ENCODE measurements around the gene PYGM. TPM values are rescaled to one million over a fixed set of nuclear protein-coding genes. Genes with fewer than 3 reads are reported as not detected.

Gene PYGM
- total RNA-seq, 8 experiments from 2014 or later: 0.31 to 12.8 (median 2.2) TPM

DNA sequence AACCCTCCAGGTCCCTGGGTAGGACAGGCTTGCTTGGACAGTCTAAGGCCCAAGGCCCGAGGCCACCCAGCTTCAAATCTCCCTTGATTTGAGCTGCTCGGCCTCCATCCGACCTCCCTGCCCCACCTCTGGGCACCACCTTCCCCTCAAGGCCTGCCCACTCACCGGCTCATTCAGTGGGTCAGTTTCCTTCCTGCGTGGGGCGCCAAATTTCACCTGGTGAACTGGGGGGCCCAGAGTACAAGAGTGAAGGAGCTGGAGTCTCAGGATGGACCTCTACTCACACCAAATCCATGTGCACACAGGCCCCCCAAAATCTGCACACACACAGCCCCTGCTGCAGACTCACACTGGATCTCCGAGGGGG is 39.5 kb upstream of the PYGM start:
- in situ Hi-C loops (cut with MboI; ENCODE audit: low pct_unique_long_range_greater_than_20kb in 2 of 9, low sequenced_read_pairs in 9 of 9, unreplicated experiment in 9 of 9): no loop called here
- Histone ChIP-seq H3K27ac (no peak overlapping the region), H3K4me3 (no peak overlapping the region), H3K4me1 (replicated peaks in 1 of 2) (peaks cover 11 to 20% of the 10 kb centered on the region in 2 donors)
- 60 to 100% (median 100%) methylated on average over 1 of the region's 7 CpGs; no CpG with 5 or more reads in 6 of the 10 experiments for WGBS, 10 experiments
- no peak for ATAC-seq (replicated peaks in 6 of 8)

DNA sequence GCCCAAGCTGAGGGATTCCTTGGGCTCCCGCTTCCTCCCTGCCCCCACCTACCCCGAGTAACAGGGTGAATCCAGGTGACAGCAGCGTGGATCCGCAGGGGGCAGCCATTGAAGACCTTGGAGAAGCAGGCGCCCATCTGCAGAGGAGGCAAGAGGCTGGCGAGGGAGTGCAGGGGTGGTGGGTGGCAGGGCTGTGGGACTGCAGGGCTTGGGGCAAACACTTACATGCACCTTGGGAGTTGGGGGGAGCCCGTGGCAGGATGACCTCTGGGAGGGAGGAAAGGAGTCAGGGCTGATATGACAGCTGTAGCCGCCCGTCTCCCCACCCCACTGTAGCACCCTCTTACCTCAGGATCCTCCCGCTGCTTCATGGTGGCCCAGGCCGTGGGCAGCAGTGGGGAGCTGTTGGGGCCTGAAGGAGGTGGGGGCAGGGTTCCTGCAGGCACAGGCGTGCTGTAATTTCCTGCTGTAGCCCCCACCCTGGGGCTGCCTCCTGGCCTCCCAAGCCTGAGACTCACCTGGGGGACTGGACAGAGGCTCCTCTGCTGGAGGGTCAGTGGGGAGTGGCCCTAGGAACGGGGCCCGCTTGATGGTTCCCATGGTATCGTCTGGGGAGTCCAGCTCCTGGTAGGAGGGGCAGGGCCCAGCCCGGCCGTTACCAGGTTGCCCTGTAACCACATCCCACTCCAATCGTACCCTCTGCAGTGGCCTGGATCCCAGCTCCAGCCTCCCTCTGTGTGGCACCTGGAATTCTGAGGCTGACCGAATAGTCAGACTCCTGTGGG is 37.2 kb upstream of the PYGM start:
- Histone ChIP-seq H3K4me1 (replicated peaks in 1 of 2) (peaks cover under 1 to 7% of the 10 kb centered on the region in 2 donors), H3K4me3 (no peak overlapping the region), H3K27ac (no peak overlapping the region)
- in situ Hi-C loops (cut with MboI; ENCODE audit: low pct_unique_long_range_greater_than_20kb in 2 of 9, low sequenced_read_pairs in 9 of 9, unreplicated experiment in 9 of 9): no loop called here
- WGBS, 10 experiments: 89 to 100% (median 90%) methylated on average over 1 to 3 of the region's 19 CpGs; no CpG with 5 or more reads in 7 of the 10 experiments
- peak in 2 of 8 experiments; percentile 2 to 3 for ATAC-seq (replicated peaks in 6 of 8)

DNA sequence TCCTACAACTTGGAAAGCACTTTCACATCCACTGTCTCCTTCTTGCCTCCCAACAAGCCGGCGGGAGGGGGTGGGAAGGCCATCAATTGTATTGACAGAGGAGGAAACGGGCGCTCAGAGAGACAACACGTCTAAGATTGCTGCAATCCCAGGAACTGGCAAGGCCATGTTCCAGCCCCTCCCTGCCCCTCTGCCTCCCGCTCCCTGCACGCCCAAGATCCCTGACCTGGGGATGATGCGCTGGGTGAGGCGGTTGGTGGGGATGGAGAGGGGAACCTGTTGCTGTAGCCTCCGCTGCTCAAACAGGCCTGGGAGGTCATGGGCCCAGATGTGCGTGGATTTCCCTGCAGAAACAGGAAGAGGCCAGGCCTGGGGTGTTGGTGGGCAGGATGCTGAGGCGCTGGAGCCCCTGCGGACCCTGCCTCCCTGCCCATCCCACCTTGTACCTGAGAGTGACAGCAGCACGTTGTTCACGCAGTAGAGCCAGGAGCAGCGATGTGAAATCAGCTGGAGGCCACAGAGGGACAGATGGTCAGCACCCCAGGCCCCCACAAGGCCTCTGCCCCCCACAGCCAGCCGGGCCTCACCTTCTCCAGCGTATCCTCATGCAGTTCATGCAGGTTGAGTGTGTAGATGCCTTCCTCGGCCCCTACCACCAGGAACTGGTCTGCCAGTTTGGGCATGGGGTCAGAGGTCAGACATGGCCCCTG is 36.4 kb upstream of the PYGM start:
- in situ Hi-C loops (cut with MboI; ENCODE audit: low pct_unique_long_range_greater_than_20kb in 2 of 9, low sequenced_read_pairs in 9 of 9, unreplicated experiment in 9 of 9): no loop called here
- peaks cover 0 to 5% of the 10 kb centered on the region in 2 donors for H3K4me1 ChIP-seq (replicated peaks in 1 of 2)
- no peak overlapping the region for H3K4me3 ChIP-seq
- WGBS, 10 experiments: 69 to 90% (median 76%) methylated on average over 1 to 6 of the region's 19 CpGs; no CpG with 5 or more reads in 6 of the 10 experiments
- peak in 2 of 8 experiments; percentile 12 to 16 for ATAC-seq (replicated peaks in 6 of 8)
- H3K27ac ChIP-seq: no peak overlapping the region

DNA sequence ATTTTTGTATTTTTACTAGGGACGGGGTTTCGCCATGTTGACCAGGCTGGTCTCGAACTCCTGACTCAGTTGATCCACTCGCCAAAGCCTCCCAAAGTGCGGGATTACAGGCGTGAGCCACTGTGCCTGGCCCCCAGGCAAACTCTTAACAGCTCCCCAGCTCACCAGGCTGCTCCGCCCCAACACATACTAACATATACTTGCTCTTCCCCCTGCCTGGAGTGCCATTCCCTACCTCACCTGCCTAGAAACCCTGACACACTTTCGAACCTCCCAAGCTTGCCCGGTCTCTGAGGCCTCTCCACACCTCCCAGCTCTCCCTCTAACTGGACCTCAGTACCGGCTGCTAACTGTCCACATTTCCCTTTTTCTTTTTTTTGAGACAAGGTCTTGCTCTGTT is 34.8 kb upstream of the PYGM start:
- no peak overlapping the region for H3K27ac ChIP-seq
- in situ Hi-C loops (cut with MboI; ENCODE audit: low pct_unique_long_range_greater_than_20kb in 2 of 9, low sequenced_read_pairs in 9 of 9, unreplicated experiment in 9 of 9): no loop called here
- 90 to 96% (median 94%) methylated on average over 2 to 5 of the region's 10 CpGs; no CpG with 5 or more reads in 4 of the 10 experiments for WGBS, 10 experiments
- no peak overlapping the region for H3K4me3 ChIP-seq
- H3K4me1 ChIP-seq (replicated peaks in 1 of 2): no peaks in the 10 kb centered on the region
- ATAC-seq (replicated peaks in 6 of 8): no peak

DNA sequence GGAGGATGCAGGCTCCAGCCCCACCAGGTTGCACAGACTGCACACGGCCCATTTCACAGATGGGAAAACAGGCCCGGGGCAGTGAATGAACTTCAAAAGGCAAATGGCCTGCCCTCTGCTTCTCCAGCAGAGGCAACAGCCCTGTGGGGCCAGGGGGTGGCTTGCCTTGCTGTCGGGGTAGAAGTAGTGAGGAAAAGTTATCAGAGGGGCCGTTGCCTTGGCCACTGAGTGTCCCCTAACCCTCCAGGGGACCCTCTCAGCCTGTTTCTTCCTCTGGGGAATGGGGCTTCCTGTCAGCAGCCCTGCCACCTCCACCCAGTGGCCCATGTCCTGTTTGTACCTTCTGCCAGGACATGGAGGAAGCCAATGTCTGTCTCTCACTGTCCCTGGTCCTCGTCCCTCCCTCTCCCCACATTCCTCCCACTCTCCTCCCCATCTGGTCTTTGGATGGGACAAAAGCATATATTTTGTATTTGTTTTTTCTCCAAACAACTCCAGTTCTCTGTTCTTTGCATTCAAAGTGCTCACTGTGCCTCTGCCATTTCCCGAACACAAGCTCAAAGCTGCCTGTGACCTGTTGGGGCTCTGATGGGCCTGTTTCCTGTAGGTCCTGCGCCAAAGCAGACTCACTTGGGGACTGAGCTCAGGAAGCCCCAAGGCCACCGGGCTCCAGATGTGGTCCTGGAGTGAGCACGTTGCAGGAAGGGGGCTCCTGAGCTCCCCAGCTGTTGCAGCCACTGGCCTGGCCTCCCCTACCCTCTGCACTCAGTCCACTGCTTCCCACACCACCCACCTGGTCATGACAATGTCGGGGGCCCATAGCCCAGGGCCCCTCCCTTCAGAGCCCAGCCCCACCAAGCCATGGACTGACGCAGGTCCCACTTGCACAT is 33.7 kb upstream of the PYGM start:
- H3K4me3 ChIP-seq: no peak overlapping the region
- 0 to 100% (median 89%) methylated on average over 1 to 6 of the region's 11 CpGs; no CpG with 5 or more reads in 2 of the 10 experiments for WGBS, 10 experiments
- H3K27ac ChIP-seq: no peak overlapping the region
- ATAC-seq (replicated peaks in 6 of 8): peak in 1 of 8 experiments; percentile 38
- H3K4me1 ChIP-seq (replicated peaks in 1 of 2): no peaks in the 10 kb centered on the region
- in situ Hi-C loops (cut with MboI; ENCODE audit: low pct_unique_long_range_greater_than_20kb in 2 of 9, low sequenced_read_pairs in 9 of 9, unreplicated experiment in 9 of 9): no loop called here

DNA sequence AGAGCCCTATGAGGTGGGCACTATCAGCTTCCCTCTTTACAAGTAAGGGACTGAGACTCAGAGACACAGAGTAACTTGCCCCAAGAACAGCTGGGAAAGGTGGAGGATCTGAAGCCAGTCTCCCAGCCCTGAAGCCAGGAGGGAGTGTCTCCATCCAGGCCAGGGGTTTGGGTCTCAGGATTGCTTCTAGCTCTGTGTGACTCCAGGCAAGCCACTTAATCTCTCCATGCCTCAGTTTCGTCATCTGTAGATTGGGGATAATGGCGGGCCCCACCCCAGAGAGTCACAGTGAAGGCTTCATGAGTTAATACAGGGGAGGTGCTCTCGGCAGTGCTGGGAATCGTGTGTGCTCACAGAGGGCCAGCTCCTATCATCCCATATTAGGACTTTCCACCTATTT is 32.7 kb upstream of the PYGM start:
- in situ Hi-C loops (cut with MboI; ENCODE audit: low pct_unique_long_range_greater_than_20kb in 2 of 9, low sequenced_read_pairs in 9 of 9, unreplicated experiment in 9 of 9): no loop called here
- no peak overlapping the region for H3K4me3 ChIP-seq
- WGBS, 10 experiments: 60 to 100% (median 91%) methylated on average over 1 to 3 of the region's 4 CpGs; no CpG with 5 or more reads in 6 of the 10 experiments
- H3K4me1 ChIP-seq (replicated peaks in 1 of 2): no peaks in the 10 kb centered on the region
- H3K27ac ChIP-seq: no peak overlapping the region
- no peak for ATAC-seq (replicated peaks in 6 of 8)

DNA sequence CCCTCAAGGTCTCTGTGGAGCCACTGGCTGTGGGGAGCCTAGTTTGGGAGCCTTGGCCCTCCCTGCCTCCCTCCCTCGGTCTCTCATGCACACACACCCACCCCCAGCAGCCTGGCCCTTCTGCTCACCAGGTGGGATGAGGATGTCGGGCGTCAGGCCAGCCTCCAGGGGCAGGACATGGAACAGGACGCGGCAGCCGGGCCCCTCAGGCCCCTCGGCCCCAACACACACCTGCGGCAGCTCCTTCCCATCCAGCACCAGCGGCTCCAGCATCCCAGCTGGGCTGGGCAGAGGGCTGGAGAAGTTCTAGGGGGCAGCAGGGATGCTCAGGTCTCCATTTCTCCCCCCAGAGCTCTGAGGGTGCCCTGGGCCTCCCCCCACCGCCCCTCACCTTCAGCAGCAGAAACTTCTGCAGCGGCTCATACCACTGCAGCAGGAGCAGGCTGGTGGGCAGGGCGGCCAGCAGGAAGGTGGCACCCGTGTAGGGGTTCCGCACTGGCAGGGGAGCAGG is 32.1 kb upstream of the PYGM start:
- in situ Hi-C loops (cut with MboI; ENCODE audit: low pct_unique_long_range_greater_than_20kb in 2 of 9, low sequenced_read_pairs in 9 of 9, unreplicated experiment in 9 of 9): no loop called here
- Histone ChIP-seq H3K4me1 (replicated peaks in 1 of 2) (no peaks in the 10 kb centered on the region), H3K27ac (no peak overlapping the region), H3K4me3 (no peak overlapping the region)
- no CpG with 5 or more reads among the region's 14 CpGs for WGBS, 10 experiments
- no peak for ATAC-seq (replicated peaks in 6 of 8)

DNA sequence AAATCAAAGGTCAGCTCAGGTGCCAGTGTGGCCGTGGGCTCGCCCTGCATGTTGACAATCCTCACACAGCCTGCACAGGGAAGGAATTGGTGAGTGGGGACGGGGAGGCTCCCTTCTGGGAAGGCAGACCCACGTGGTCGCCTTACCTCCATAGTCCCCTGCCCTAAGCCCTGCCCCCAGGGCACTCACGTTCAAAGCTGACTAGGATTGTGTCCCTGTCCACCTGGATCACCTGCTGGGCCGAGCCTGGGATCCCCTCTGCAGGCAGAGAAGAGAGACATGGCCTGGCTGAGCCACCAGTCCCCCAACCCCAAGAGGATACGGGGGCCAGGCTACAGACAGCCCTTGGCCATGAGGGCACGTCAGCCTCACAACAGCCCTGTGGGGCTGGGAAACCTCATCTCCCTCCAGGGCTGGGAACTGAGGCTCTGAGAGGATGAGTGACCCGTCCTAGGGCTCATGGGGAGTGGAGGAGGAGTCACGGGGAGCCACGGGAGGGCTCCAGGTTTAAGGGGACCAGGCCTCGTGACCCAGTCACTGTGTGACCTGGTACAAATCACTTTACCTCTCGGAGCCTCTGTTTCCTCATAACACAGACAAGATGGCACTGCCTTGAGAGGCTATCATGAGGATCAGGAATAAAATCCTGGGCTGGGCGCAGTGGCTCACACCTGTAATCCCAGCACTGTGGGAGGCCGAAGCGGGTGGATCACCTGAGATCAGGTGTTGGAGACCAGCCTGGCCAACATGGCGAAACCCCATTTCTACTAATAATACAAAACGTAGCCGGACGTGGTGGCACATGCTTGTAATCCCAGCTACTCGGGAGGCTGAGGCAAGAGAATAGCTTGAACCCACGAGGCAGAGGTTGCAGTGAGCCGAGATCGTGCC is 30.7 kb upstream of the PYGM start:
- Histone ChIP-seq H3K4me1 (replicated peaks in 1 of 2) (no peaks in the 10 kb centered on the region), H3K27ac (no peak overlapping the region), H3K4me3 (no peak overlapping the region)
- in situ Hi-C loops (cut with MboI; ENCODE audit: low pct_unique_long_range_greater_than_20kb in 2 of 9, low sequenced_read_pairs in 9 of 9, unreplicated experiment in 9 of 9): no loop called here
- WGBS, 10 experiments: 82 to 100% (median 92%) methylated on average over 1 to 13 of the region's 25 CpGs; no CpG with 5 or more reads in 4 of the 10 experiments
- ATAC-seq (replicated peaks in 6 of 8): peak in 3 of 8 experiments; percentile 4 to 10 (median 9)

DNA sequence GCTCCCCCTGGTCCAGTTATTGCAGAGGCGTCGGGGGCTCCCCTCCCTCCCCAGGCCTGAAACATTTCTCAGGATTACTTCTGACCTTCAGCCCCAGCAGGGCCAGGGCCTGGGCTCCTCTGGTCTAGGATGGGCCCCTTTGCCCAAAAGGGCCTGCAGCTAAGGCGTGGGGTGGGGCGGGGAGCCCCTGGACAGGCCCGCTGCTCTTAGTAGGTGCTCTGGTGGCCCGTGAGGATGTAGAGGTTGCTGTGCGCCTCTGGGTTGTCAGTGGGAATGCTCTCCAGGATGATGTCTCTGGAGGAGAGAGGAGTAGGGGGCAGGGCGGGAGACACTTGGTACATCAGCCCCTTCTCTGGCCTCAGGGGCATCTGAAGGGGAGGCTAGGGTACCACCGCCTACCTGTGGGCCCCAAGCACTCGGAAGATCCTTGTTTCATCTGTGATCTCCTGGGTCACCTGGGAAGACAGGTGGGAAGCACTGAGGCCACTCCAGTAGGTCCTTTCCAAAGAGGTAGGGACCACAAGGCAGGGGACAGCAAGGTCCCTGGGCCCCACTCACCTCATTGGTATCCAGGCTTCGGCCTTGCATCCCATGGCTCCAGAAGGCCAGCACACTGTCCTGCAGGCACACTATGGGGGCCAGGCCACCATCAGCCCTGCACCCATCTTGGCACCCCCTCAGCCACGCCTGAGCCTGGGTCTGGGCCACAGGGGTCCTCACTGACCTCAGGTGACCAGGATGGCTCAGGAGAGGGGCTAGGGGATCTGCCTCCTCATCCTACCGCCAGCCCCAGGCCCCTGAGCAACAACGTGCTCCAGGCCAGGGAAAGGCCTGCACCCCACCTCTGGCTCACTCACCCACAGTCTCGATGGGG is 29.8 kb upstream of the PYGM start:
- peak in 3 of 8 experiments; percentile 8 to 27 (median 9) for ATAC-seq (replicated peaks in 6 of 8)
- H3K27ac ChIP-seq: no peak overlapping the region
- 83 to 100% (median 98%) methylated on average over 1 to 3 of the region's 15 CpGs; no CpG with 5 or more reads in 6 of the 10 experiments for WGBS, 10 experiments

DNA sequence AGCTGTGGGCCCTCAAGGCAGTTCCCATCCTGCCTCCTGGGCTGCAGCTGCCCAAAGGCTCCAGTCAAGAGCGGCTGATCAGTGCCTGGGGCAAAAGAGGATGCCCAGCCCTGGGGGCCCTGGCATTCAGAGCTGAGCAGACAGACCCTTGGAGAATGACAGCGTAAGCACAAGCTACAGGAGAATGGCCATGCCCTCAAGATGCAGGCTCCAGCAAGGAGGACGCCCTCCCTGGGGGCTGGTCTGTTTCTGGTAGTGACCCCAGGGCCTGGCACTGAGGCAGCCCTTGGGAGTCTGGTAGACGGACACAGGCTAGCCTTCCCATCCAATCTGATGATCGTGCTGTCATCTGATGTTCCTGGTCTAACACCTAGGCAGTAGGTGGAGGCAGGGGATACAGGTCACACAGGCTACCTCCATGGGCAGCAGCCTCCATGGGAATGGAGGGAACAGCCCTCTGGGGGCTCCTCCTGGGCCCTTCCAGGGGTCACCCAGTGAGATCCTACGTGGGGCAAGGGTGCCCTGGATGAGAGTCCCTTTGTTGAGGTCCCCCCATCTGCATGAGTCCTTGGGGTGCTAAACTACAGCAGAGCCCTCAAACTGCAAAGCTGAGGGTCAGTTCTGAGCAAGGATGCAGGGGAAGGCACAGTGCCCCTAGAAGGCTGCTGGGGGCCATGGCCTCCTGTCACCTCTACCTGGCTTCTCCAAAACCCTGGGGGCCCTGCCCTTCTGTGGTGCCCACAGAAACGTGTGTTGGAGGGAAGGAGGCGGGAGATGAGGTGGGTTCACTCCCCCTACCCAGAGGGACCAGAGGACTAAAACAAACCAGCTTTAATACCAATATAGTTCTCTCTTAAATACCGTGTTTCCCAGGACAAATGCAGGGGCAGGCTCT is 28.8 kb upstream of the PYGM start:
- Histone ChIP-seq H3K27ac (no peak overlapping the region), H3K4me1 (replicated peaks in 1 of 2) (no peaks in the 10 kb centered on the region), H3K4me3 (no peak overlapping the region)
- 14 to 100% (median 76%) methylated on average over 1 to 5 of the region's 9 CpGs; no CpG with 5 or more reads in 4 of the 10 experiments for WGBS, 10 experiments
- peak in 4 of 8 experiments; percentile 3 to 8 (median 6) for ATAC-seq (replicated peaks in 6 of 8)
- in situ Hi-C loops (cut with MboI; ENCODE audit: low pct_unique_long_range_greater_than_20kb in 2 of 9, low sequenced_read_pairs in 9 of 9, unreplicated experiment in 9 of 9): no loop called here

More for the DNA sequence above, 29.8 kb upstream of the PYGM start:
- no peak overlapping the region for H3K4me3 ChIP-seq
- in situ Hi-C loops (cut with MboI; ENCODE audit: low pct_unique_long_range_greater_than_20kb in 2 of 9, low sequenced_read_pairs in 9 of 9, unreplicated experiment in 9 of 9): no loop called here
- no peaks in the 10 kb centered on the region for H3K4me1 ChIP-seq (replicated peaks in 1 of 2)
